ENCODE data around the gene STPG1. TPM values are rescaled to one million over a fixed set of nuclear protein-coding genes. Genes with fewer than 3 reads are reported as not detected.

STPG1 gene
- total and polyA plus RNA-seq, 9 of the 15 experiments (the other 6 are each of a cell fraction or from before 2014, with no cell fraction given): 5.0 to 11.9 (median 8.3) TPM

DNA sequence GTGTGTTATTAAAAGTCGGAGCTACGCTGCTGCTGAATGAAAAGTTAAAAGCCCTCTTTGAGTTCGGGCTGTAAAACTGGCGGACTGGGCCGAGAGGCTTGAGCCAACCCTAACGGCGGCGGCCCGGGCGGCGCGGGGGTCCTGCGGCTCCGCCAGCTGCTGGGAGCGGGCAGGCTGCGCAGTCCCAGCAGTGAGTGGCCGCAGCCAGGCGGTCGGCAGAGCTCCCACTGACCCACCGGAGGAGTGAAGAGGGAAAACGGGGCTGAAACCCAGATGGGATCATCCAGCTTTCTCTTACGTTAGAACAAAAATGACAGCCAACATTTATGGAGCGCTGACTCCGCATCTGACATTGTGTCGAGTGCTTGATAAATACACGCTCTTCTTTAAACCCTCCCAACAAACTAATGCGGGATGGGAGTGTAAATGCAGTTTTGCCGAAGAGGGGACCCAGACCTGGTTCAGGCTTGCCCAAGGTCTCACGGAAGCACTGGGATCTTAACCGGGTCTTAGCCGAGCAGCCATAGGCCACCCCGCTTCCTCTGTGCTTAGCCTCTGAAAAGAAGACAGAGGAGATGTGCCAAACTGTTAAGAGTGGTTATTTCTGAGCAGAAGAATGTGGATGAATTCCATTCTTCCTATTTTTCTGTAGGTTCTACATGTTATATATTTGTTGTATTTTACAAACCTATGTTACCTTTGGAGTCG is 91.0 kb downstream of the STPG1 start (continued):
- TF ChIP-seq PHTF2 (CRISPR knock-in tag; IDR thresholded peaks at IDR 0.05): no peak
- TF ChIP-seq ZNF354B (CRISPR knock-in tag; IDR thresholded peaks at IDR 0.05): no peak
- TF ChIP-seq KAT7 (CRISPR knock-in tag; IDR thresholded peaks at IDR 0.05; ENCODE audit: borderline replicate concordance): no peak
- TF ChIP-seq ZNF695 (CRISPR knock-in tag; IDR thresholded peaks at IDR 0.05): no peak
- TF ChIP-seq ELF1 (tag; IDR thresholded peaks at IDR 0.05): no peak
- TF ChIP-seq HNRNPLL (IDR thresholded peaks at IDR 0.05; ENCODE audit: low read depth, low read length, poor library complexity, severe bottlenecking): peak; percentile 9
- 0 out of 2 replicates have a peak, but pooled peaks have one; percentile 2 for TF ChIP-seq LCOR (CRISPR knock-in tag; IDR thresholded peaks at IDR 0.05)
- 0 out of 2 replicates have a peak, but pooled peaks have one; percentile 4 for TF ChIP-seq PML (IDR thresholded peaks at IDR 0.05; ENCODE audit: low read length)
- TF ChIP-seq ZNF23 (CRISPR knock-in tag; IDR thresholded peaks at IDR 0.05): no peak
- no peak for TF ChIP-seq FOXM1 (IDR thresholded peaks at IDR 0.05; ENCODE audit: low read depth)
- no peak for TF ChIP-seq FOXM1 (CRISPR knock-in tag; IDR thresholded peaks at IDR 0.05; ENCODE audit: low read depth)
- no peak for TF ChIP-seq KLF16 (IDR thresholded peaks at IDR 0.05)
- TF ChIP-seq, protein P1, sequence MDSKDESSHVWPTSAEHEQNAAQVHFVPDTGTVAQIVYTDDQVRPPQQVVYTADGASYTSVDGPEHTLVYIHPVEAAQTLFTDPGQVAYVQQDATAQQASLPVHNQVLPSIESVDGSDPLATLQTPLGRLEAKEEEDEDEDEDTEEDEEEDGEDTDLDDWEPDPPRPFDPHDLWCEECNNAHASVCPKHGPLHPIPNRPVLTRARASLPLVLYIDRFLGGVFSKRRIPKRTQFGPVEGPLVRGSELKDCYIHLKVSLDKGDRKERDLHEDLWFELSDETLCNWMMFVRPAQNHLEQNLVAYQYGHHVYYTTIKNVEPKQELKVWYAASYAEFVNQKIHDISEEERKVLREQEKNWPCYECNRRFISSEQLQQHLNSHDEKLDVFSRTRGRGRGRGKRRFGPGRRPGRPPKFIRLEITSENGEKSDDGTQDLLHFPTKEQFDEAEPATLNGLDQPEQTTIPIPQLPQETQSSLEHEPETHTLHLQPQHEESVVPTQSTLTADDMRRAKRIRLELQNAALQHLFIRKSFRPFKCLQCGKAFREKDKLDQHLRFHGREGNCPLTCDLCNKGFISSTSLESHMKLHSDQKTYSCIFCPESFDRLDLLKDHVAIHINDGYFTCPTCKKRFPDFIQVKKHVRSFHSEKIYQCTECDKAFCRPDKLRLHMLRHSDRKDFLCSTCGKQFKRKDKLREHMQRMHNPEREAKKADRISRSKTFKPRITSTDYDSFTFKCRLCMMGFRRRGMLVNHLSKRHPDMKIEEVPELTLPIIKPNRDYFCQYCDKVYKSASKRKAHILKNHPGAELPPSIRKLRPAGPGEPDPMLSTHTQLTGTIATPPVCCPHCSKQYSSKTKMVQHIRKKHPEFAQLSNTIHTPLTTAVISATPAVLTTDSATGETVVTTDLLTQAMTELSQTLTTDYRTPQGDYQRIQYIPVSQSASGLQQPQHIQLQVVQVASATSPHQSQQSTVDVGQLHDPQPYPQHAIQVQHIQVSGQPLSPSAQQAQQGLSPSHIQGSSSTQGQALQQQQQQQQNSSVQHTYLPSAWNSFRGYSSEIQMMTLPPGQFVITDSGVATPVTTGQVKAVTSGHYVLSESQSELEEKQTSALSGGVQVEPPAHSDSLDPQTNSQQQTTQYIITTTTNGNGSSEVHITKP (IDR thresholded peaks at IDR 0.05; ENCODE audit: partially characterized antibody): peak; percentile 60
- TF ChIP-seq NRF1 (conservative IDR thresholded peaks at IDR 0.05 in 1 of 2, IDR thresholded peaks at IDR 0.05 in 1 of 2): peak in 1 of 2 experiments; percentile 31; a peak in 2 of 4 replicates
